H1 (cell line): ENCODE data around the gene SMARCAL1.

Experiments used
- BACH1 ChIP-seq: IDR thresholded peaks from 2 replicates; pipeline ENCODE4 v1.6.1; 2012; ENCODE audit warnings: low read length, improper control_type of control experiment
- CHD2 ChIP-seq: IDR thresholded peaks from 2 replicates; pipeline ENCODE4 v1.6.1; 2012; ENCODE audit warnings: low read length, improper control_type of control experiment
- EP300 ChIP-seq, 2 experiments: IDR thresholded peaks; 1 replicate in 1 of 2; 2 replicates in 1 of 2; pipeline ENCODE4 v1.6.1; 2011 to 2012; ENCODE audit warnings: low read depth in 2 of 2, low read length in 2 of 2, mild to moderate bottlenecking in 2 of 2, borderline replicate concordance in 1 of 2, inconsistent platforms in 1 of 2, moderate library complexity in 1 of 2
- EZH2 ChIP-seq: fragments of 200-600 bp; sonication (generic); IDR thresholded peaks from 2 replicates; pipeline ENCODE4 v1.7.1; 2012; ENCODE audit warnings: low read depth, mild to moderate bottlenecking, moderate library complexity, low read length, inconsistent platforms; ENCODE audit not compliant: severe bottlenecking
- JUN ChIP-seq: IDR thresholded peaks from 2 replicates; pipeline ENCODE4 v1.6.1; 2011; ENCODE audit warnings: low read depth, mild to moderate bottlenecking, improper control_type of control experiment, low read length
- JUND ChIP-seq: IDR thresholded peaks from 2 replicates; pipeline ENCODE4 v1.6.1; 2011; ENCODE audit warnings: mild to moderate bottlenecking, improper control_type of control experiment, low read length
- POLR2A ChIP-seq, 2 experiments: IDR thresholded peaks; 1 replicate in 1 of 2; 2 replicates in 1 of 2; pipeline ENCODE4 v1.6.1; 2011; ENCODE audit warnings: low read depth in 2 of 2, low read length in 2 of 2, mild to moderate bottlenecking in 2 of 2; ENCODE audit errors: control extremely low read depth in 1 of 2
- RAD21 ChIP-seq, 2 experiments: IDR thresholded peaks in 1 of 2; conservative IDR thresholded peaks in 1 of 2; 2 replicates each; pipeline ENCODE4 v1.6.1; 2011; ENCODE audit warnings: low read depth in 2 of 2, low read length in 2 of 2, improper control_type of control experiment in 1 of 2, inconsistent platforms in 1 of 2, mild to moderate bottlenecking in 1 of 2, moderate library complexity in 1 of 2
- TF ChIP-seq, protein P1 (sequence below): IDR thresholded peaks from 2 replicates; pipeline ENCODE4 v1.6.1; 2012; ENCODE audit warnings: inconsistent platforms

DNA sequence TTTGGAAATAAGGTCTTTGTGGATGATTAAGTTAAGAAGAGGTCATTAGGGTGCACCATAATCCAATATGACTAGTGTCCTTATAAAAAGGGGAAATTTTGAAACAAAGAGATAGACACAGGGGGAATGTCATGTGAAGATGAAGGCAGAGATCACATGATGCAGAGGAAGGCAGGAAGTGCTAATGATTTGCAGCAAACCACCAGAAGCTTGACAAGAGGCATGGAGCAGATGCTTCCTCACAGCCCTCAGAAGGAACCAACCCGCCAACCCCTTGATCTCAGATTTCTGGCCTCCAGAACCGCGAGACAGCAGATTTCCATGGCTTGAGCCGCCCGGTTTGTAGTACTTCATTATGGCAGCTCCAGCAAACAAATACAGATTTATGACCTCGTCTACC, 17.4 kb upstream of the SMARCAL1 start:
- TF ChIP-seq JUND (no peak), CHD2 (no peak), EZH2 (no peak), BACH1 (no peak), EP300 (IDR thresholded peaks at IDR 0.05; ENCODE audit: borderline replicate concordance in 1 of 2, low read depth in 2 of 2, low read length in 2 of 2) (no peak), POLR2A (IDR thresholded peaks at IDR 0.05; ENCODE audit: control extremely low read depth in 1 of 2, low read depth in 2 of 2, low read length in 2 of 2) (no peak), JUN (no peak), RAD21 (IDR thresholded peaks at IDR 0.05 in 1 of 2, conservative IDR thresholded peaks at IDR 0.05 in 1 of 2; ENCODE audit: low read depth in 2 of 2, low read length in 2 of 2) (no peak)
- TF ChIP-seq, protein P1, sequence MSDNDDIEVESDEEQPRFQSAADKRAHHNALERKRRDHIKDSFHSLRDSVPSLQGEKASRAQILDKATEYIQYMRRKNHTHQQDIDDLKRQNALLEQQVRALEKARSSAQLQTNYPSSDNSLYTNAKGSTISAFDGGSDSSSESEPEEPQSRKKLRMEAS: no peak
